22Rv1 (cell line): ENCODE measurements around the gene RASL10B.

ENCODE experiments used
- CTCF ChIP-seq: fragments of 450-650 bp; IDR thresholded peaks from 2 replicates; pipeline ENCODE4 v1.5.1; 2017; ENCODE audit warnings: mild to moderate bottlenecking
- ZFX ChIP-seq: fragments of 450-650 bp; IDR thresholded peaks from 2 replicates; pipeline ENCODE4 v1.6.1; 2017; ENCODE audit warnings: antibody characterized with exemption, borderline replicate concordance

GRCh38 chr17:35683591-35683990 is 47.8 kb upstream of the RASL10B start:
- no peak for TF ChIP-seq CTCF
- TF ChIP-seq ZFX: no peak
